Measurements from ENCODE around the gene TAB2. TPM values are rescaled to one million over a fixed set of nuclear protein-coding genes. Genes with fewer than 3 reads are reported as not detected.

The TAB2 gene
- total RNA-seq, 1 experiment from 2014 or later: 14.7 TPM

- no peak overlapping the region for H2AFZ ChIP-seq (ENCODE audit: low read length)
- TF ChIP-seq EZH2phosphoT487 (IDR thresholded peaks at IDR 0.05; ENCODE audit: borderline replicate concordance, low read length) (no peak), EZH2 (IDR thresholded peaks at IDR 0.05; ENCODE audit: low read length, unreplicated experiment) (no peak)
- TF ChIP-seq, protein P1, sequence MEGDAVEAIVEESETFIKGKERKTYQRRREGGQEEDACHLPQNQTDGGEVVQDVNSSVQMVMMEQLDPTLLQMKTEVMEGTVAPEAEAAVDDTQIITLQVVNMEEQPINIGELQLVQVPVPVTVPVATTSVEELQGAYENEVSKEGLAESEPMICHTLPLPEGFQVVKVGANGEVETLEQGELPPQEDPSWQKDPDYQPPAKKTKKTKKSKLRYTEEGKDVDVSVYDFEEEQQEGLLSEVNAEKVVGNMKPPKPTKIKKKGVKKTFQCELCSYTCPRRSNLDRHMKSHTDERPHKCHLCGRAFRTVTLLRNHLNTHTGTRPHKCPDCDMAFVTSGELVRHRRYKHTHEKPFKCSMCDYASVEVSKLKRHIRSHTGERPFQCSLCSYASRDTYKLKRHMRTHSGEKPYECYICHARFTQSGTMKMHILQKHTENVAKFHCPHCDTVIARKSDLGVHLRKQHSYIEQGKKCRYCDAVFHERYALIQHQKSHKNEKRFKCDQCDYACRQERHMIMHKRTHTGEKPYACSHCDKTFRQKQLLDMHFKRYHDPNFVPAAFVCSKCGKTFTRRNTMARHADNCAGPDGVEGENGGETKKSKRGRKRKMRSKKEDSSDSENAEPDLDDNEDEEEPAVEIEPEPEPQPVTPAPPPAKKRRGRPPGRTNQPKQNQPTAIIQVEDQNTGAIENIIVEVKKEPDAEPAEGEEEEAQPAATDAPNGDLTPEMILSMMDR (conservative IDR thresholded peaks at IDR 0.05; ENCODE audit: low read depth, low read length): no peak
- ATAC-seq: no peak
- ChIA-PET POLR2A (ENCODE audit: unreplicated experiment) (no interaction called here), CTCF (interaction anchor here (1.2 kb wide), 1 partner anchor 351 kb away, joined by 3 read pairs; no protein-coding TSS in a partner anchor)
- no peak overlapping the region for H3K4me3 ChIP-seq (ENCODE audit: low read length)
- no peaks in the 10 kb centered on the region for H3K36me3 ChIP-seq (ENCODE audit: low read depth, low read length)
- H4K20me1 ChIP-seq (ENCODE audit: low read length): no peaks in the 10 kb centered on the region
- no peak for DNase-seq
- no TSS peak for BruUV-seq (replicated peaks)
- no peaks in the 10 kb centered on the region for H3F3A ChIP-seq (ENCODE audit: low read length, unreplicated experiment)
- H3K9me2 ChIP-seq (replicated peaks; ENCODE audit: low read length): no peaks in the 10 kb centered on the region
- no peaks in the 10 kb centered on the region for H3K9me3 ChIP-seq (ENCODE audit: low read length)
- no peak overlapping the region for H3K9ac ChIP-seq (ENCODE audit: low read length)
- no peak overlapping the region for H3K4me2 ChIP-seq (ENCODE audit: low read length)
- no peak overlapping the region for H3K27ac ChIP-seq (ENCODE audit: low read length)
- H3K27me3 ChIP-seq (ENCODE audit: low read length): no peaks in the 10 kb centered on the region
- H3K4me1 ChIP-seq (ENCODE audit: insufficient read depth, low read length): no peaks in the 10 kb centered on the region
- H3K79me2 ChIP-seq (ENCODE audit: low read length): no peaks in the 10 kb centered on the region
- intact Hi-C loops (cut with micrococcal nuclease): loop anchor here (5.0 kb wide), 1 partner anchor 686 kb away; the partner anchor contains the start of gene UST
Measured at GRCh38 chr6:149433405-149433804, 115.9 kb downstream of the TAB2 start.

- Histone ChIP-seq H3K4me1 (ENCODE audit: insufficient read depth, low read length) (no peaks in the 10 kb centered on the region), H3K9ac (ENCODE audit: low read length) (no peak overlapping the region), H3K36me3 (ENCODE audit: low read depth, low read length) (no peaks in the 10 kb centered on the region), H4K20me1 (ENCODE audit: low read length) (no peaks in the 10 kb centered on the region), H2AFZ (ENCODE audit: low read length) (no peak overlapping the region), H3K9me2 (replicated peaks; ENCODE audit: low read length) (no peaks in the 10 kb centered on the region), H3K9me3 (ENCODE audit: low read length) (no peaks in the 10 kb centered on the region), H3K27me3 (ENCODE audit: low read length) (no peaks in the 10 kb centered on the region), H3K79me2 (ENCODE audit: low read length) (no peaks in the 10 kb centered on the region), H3F3A (ENCODE audit: low read length, unreplicated experiment) (no peaks in the 10 kb centered on the region), H3K4me3 (ENCODE audit: low read length) (no peak overlapping the region), H3K4me2 (ENCODE audit: low read length) (no peak overlapping the region), H3K27ac (ENCODE audit: low read length) (no peak overlapping the region)
- intact Hi-C loops (cut with micrococcal nuclease): loop anchor here (5.0 kb wide), 1 partner anchor 687 kb away; the partner anchor contains the start of gene UST
- no peak for DNase-seq
- ATAC-seq: no peak
- TF ChIP-seq, protein P1 (conservative IDR thresholded peaks at IDR 0.05; ENCODE audit: low read depth, low read length): no peak
- TF ChIP-seq EZH2 (IDR thresholded peaks at IDR 0.05; ENCODE audit: low read length, unreplicated experiment) (no peak), EZH2phosphoT487 (IDR thresholded peaks at IDR 0.05; ENCODE audit: borderline replicate concordance, low read length) (no peak)
- BruUV-seq (replicated peaks): no TSS peak
- ChIA-PET POLR2A (ENCODE audit: unreplicated experiment) (no interaction called here), CTCF (interaction anchor here (1.2 kb wide), 1 partner anchor 352 kb away, joined by 3 read pairs; no protein-coding TSS in a partner anchor)
Measured at GRCh38 chr6:149433881-149434280, 116.4 kb downstream of the TAB2 start.

DNA sequence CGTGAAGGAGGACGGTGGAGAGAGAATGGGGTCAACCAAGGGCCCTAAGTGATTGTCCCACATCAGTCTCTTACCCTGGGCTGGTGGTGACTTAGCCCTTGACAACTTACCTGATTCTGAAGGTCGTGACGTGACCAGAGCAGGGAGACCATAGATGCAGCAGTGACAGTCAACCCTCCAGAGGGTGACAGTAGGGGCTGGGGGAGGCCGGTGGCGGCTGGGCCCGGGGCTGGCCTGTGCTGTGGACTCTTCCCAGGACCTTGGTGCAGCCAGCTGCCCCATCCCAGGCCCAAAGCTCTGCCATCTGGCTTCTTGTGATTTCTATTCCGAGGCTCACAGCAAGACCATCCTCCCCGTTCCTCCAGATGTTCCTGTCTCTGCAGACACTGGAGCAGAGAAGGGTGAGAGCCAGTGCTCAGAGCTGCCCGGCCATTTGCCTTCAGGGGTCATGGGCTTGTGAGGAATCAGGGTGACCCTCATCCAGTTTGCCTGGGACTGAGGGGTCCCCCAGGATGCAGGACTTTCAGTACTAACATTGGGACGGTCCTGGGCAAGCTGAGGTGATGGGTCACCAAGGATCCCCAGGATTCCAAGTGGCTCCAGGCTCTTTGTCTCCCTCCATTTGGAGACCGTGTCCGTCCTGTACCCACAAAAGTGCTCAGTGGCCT is 118.5 kb downstream of the TAB2 start:
- Histone ChIP-seq H3K27me3 (ENCODE audit: low read length) (no peaks in the 10 kb centered on the region), H3F3A (ENCODE audit: low read length, unreplicated experiment) (no peaks in the 10 kb centered on the region), H3K4me3 (ENCODE audit: low read length) (no peak overlapping the region), H3K9me3 (ENCODE audit: low read length) (no peaks in the 10 kb centered on the region), H3K4me1 (ENCODE audit: insufficient read depth, low read length) (peaks cover 14% of the 10 kb centered on the region; the same call in 1 of the 2 replicates), H3K4me2 (ENCODE audit: low read length) (no peak overlapping the region), H3K79me2 (ENCODE audit: low read length) (no peaks in the 10 kb centered on the region), H3K9ac (ENCODE audit: low read length) (no peak overlapping the region), H3K36me3 (ENCODE audit: low read depth, low read length) (no peaks in the 10 kb centered on the region), H3K9me2 (replicated peaks; ENCODE audit: low read length) (no peaks in the 10 kb centered on the region), H4K20me1 (ENCODE audit: low read length) (no peaks in the 10 kb centered on the region), H2AFZ (ENCODE audit: low read length) (no peak overlapping the region), H3K27ac (ENCODE audit: low read length) (no peak overlapping the region)
- ATAC-seq: no peak
- POLR2A ChIA-PET (ENCODE audit: unreplicated experiment): no interaction called here
- TF ChIP-seq, protein P1 (conservative IDR thresholded peaks at IDR 0.05; ENCODE audit: low read depth, low read length): no peak
- TF ChIP-seq EZH2 (IDR thresholded peaks at IDR 0.05; ENCODE audit: low read length, unreplicated experiment) (no peak), EZH2phosphoT487 (IDR thresholded peaks at IDR 0.05; ENCODE audit: borderline replicate concordance, low read length) (no peak)
- BruUV-seq (replicated peaks): no TSS peak
- CTCF ChIA-PET: no interaction called here
- intact Hi-C loops (cut with micrococcal nuclease): no loop called here
- DNase-seq: no peak
